ENCODE results near the gene ZBTB42.

Gene ZBTB42

GRCh38 chr14:104778694-104779331, 22.1 kb upstream of the ZBTB42 start (continued):
- TF ChIP-seq KLF16 (tag by site-specific recombination; IDR thresholded peaks at IDR 0.05) = no peak

GRCh38 chr14:104779776-104780512, 21.0 kb upstream of the ZBTB42 start:
- ChIA-PET CTCF (interaction anchor here (1.0 kb wide), 1 partner anchor 11 kb away, joined by 3 read pairs; no protein-coding TSS in a partner anchor), POLR2A (no interaction called here)
- peaks cover 0 to 88% of the 10 kb centered on the region in 2 experiments; a peak in 2 of 3 replicates for H3K36me3 ChIP-seq (ENCODE audit: control insufficient read depth in 2 of 2, insufficient read depth in 1 of 2, low read length in 2 of 2)
- H3K9me3 ChIP-seq (ENCODE audit: control insufficient read depth, insufficient read depth, low read depth, low read length) = no peaks in the 10 kb centered on the region
- 0 out of 2 replicates have a peak, but pooled peaks have one; percentile 44 for TF ChIP-seq ZNF600 (tag by site-specific recombination; IDR thresholded peaks at IDR 0.05)
- no peak for TF ChIP-seq ZNF626 (tag by site-specific recombination; IDR thresholded peaks at IDR 0.05)
- TF ChIP-seq REST (tag by site-specific recombination; IDR thresholded peaks at IDR 0.05) = peak; percentile 22; the same call in 1 of the 2 replicates
- no peaks in the 10 kb centered on the region for H3K4me1 ChIP-seq (ENCODE audit: control insufficient read depth, insufficient read depth, low read length)
- no peak overlapping the region for H3K4me3 ChIP-seq (ENCODE audit: low read depth, low read length)
- H3K27ac ChIP-seq (ENCODE audit: extremely low read depth, low read depth, low read length) = no peak overlapping the region

GRCh38 chr14:104780513-104781030, 20.3 kb upstream of the ZBTB42 start:
- Histone ChIP-seq H3K4me3 (ENCODE audit: low read depth, low read length) (no peak overlapping the region), H3K4me1 (ENCODE audit: control insufficient read depth, insufficient read depth, low read length) (no peaks in the 10 kb centered on the region), H3K27ac (ENCODE audit: extremely low read depth, low read depth, low read length) (no peak overlapping the region), H3K9me3 (ENCODE audit: control insufficient read depth, insufficient read depth, low read depth, low read length) (no peaks in the 10 kb centered on the region), H3K36me3 (ENCODE audit: control insufficient read depth in 2 of 2, insufficient read depth in 1 of 2, low read length in 2 of 2) (peaks cover 0 to 86% of the 10 kb centered on the region in 2 experiments; a peak in 2 of 3 replicates)
- TF ChIP-seq GLIS2 (tag by site-specific recombination; IDR thresholded peaks at IDR 0.05) (no peak), ZNF366 (tag by site-specific recombination; conservative IDR thresholded peaks at IDR 0.05) (no peak), ZNF221 (tag by site-specific recombination; IDR thresholded peaks at IDR 0.05; ENCODE audit: borderline replicate concordance) (no peak), ZNF404 (tag by site-specific recombination; IDR thresholded peaks at IDR 0.05) (no peak), CTCF (tag by site-specific recombination; IDR thresholded peaks at IDR 0.05) (no peak), ELK4 (IDR thresholded peaks at IDR 0.05; ENCODE audit: borderline replicate concordance, low read depth, low read length) (no peak), ZNF398 (tag by site-specific recombination; IDR thresholded peaks at IDR 0.05) (no peak), ZSCAN30 (tag by site-specific recombination; IDR thresholded peaks at IDR 0.05) (no peak), ZNF514 (tag by site-specific recombination; IDR thresholded peaks at IDR 0.05) (no peak)
- ChIA-PET CTCF (no interaction called here), POLR2A (interaction anchor here (1.1 kb wide), 1 partner anchor 14 kb away, joined by 4 read pairs; no protein-coding TSS in a partner anchor)

Data from HEK293 (cell line).